HT-29 (cell line): ENCODE data around the gene SRSF10. TPM values are rescaled to one million over a fixed set of nuclear protein-coding genes. Genes with fewer than 3 reads are reported as not detected.
"Not testable (repeated sequence)": the region's sequence is repeated elsewhere in the genome, so short reads cannot be mapped to it uniquely, and the experiment has no call there.

Experiments used
- DNase-seq: peaks from one replicate; pipeline ENCODE4 v3.0.0-alpha.2; 2015; ENCODE audit warnings: low spot score
- total RNA-seq: library from RNA; depleted of rRNA; stranded (reverse); fragments of >200 nt; shearing (Covaris generic); gene quantifications from 2 replicates; pipeline ENCODE4 v1.2.3, GENCODE V29; 2014

The SRSF10 gene
- total RNA-seq, 1 experiment from 2014 or later: 147 TPM

DNA sequence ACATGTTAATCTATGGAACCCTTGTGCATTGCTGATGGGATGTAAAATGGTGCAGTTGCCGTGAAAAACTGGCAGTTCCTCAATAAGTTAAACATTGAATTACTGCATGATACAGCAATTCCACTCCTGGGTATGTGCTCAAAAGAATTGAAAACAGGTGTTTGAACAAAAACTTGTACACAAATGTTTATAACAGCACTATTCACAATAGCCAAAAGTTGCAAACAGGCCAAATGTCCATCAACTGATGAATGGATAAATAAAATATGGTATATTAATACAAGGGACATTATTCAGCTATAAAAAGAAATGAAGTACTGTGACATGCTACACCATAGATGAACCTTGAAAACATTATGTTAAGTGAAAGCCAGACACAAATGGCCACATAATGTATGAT is 17.7 kb upstream of the SRSF10 start:
- no peak for DNase-seq

GRCh38 chr1:23996700-23997229 is 16.6 kb upstream of the SRSF10 start:
- DNase-seq: no peak

GRCh38 chr1:23995431-23995837 is 15.3 kb upstream of the SRSF10 start:
- DNase-seq: no peak

DNA sequence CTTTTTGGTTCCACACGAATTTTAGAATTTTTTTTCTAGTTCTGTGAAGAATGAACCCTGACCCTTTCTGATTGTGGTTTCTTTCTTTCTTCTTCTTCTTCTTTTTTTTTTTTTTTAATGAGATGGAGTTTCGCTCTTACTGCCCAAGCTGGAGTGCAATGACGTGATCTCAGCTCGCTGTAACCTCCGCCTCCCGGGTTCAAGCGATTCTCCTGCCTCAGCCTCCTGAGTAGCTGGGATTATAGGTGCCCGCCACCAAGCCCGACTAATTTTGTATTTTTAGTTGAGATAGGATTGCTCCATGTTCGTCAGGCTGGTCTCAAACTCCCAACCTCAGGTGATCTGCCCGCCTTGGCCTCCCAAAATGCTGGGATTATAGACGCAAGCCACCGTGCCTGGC is 11.9 kb upstream of the SRSF10 start:
- not testable (repeated sequence) for DNase-seq

- no peak for DNase-seq
Observed at GRCh38 chr1:23989263-23989662, 9.1 kb upstream of the SRSF10 start.

DNA sequence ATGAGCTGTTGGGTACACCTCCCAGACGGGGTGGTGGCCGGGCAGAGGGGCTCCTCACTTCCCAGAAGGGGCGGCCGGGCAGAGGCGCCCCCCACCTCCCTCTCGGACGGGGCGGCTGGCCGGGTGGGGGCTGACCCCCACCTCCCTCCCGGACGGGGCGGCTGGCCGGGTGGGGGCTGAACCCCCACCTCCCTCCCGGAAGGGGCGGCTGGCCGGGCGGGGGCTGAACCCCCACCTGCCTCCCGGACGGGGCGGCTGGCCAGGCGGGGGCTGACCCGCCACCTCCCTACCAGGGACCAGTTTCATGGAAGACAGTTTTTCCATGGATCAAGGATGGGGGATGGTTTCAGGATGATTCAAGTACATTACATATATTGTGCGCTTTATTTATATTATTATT is 6.9 kb upstream of the SRSF10 start:
- not testable (repeated sequence) for DNase-seq

- DNase-seq: peak; percentile 88
Observed at GRCh38 chr1:23984417-23985186, 4.5 kb upstream of the SRSF10 start.

- DNase-seq: peak; percentile 89
Observed at GRCh38 chr1:23980728-23981070, 572 bp upstream of the SRSF10 start.

- no peak for DNase-seq
Observed at GRCh38 chr1:23979387-23979880, 693 bp downstream of the SRSF10 start.

DNA sequence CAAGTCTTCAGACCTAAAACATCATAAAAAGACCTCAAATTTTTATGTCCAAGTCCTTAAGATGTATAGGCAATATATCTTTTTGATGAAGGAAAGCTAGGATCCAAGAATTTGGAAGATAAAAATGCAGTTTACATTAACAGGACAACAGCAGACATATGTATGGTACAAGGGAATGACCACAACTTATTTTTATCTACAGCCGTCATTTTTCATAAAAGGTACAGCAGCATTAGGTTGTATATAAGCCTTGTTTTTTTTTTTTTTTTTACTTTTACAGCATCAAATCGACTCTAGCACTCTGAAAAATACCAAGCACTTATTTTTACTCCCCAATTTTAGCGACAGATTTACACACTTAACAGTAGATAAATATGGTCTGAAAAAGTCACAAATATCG is 1.3 kb downstream of the SRSF10 start:
- no peak for DNase-seq

- no peak for DNase-seq
Observed at GRCh38 chr1:23977854-23978191, 2.3 kb downstream of the SRSF10 start.

DNA sequence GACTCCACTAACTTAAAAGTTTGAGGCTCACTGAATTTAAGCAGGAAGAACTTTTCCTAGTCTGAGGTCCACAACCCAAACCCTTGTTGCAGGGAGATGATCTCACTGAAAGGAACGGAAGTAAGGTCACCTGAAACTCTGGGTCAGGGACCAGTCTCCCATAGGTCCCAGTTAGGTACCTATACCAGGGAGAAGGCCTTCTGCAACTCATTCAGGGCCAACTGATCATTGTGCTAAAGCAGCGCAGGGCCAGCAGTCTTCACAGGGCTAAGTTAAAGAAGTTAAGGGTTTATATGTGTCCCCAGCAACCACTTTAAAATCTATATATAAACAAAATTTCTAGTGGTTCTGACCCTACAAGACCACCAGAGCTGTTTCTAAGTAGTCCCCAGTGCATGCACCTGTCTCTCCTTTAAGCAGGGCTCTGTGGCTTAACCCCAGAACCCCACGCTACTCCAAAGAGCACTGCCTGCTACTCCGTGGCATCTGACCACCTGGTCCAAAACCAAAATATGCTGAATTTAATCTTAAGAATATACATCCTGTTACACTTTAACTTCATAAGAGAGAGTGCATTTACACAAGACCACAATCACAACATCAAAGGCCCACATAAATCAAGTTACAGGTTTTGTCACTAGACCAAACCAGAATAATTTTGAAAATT is 2.8 kb downstream of the SRSF10 start:
- no peak for DNase-seq

GRCh38 chr1:23967871-23968270 is 12.3 kb downstream of the SRSF10 start:
- no peak for DNase-seq

GRCh38 chr1:23966973-23967493 is 13.1 kb downstream of the SRSF10 start:
- no peak for DNase-seq

DNA sequence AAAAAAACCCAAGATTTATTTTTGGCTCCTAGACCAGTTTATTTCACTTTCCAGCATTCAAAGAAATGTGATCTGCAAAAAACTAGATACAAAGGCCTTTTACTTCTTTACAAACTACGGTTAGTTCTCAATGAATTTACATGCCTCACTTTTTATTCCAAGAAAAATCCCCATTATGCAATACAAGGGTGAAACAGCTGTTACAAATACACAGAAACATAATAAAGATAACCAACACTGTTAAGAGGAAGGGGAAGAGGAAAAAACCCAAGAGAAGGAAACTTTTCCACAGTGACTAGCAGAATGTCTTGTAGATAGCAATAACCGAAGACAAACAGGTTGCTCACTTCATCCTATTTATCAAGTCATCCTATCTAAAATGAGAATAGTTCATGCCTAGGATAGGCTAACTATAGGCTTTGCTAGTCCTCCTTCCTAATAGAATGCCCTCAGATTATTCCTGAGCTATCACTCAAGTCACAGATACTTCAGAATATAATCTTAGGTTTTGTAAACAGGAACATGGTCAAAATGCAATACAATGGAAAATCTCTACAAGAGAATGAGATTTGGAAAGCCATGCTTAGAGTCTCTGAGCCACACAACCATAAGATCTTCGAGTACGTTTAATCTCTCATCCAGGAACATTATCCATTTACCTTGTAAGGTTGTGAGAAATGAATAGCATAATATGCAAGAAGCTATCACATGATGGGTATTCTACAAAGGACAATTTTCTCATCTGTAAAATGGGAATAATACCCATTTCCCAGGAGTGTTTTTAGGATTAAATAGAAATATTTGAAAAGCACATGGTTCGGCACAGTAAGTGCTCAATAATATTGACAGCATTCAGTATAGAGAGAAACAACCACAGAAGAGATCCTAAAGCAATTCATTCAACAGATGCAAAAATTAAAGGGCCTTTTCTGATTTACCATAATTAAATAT is 15.1 kb downstream of the SRSF10 start:
- DNase-seq: no peak

GRCh38 chr1:23964235-23964668 is 15.9 kb downstream of the SRSF10 start:
- no peak for DNase-seq

DNA sequence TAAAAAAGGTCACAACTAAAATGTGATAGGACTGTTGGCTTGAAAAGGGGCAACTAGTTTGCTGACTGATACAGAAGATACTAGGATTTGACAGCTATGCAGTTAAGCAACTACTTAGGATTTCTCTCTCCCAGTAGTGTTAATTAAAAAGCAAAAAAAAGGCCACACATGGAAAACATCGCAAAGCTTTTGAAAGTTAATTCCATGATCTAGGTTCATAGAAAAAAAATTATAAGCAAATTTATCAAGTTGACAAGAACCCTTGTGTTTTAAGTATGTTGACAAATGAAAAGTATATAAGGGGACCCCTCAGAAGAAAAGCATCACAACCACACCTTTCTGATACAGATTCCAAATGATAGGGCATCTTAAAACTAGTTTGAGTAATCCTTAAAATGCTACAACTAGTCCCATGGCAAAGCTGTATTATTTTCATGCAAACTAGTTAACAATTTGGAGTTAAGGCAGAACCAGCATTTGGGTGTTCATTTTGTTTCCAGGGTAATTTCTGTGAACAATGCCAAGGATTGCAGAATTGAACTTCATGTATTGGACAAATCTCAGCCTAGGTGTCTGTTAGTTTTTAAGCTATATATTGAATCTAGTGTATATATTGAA is 16.4 kb downstream of the SRSF10 start:
- DNase-seq: no peak

DNA sequence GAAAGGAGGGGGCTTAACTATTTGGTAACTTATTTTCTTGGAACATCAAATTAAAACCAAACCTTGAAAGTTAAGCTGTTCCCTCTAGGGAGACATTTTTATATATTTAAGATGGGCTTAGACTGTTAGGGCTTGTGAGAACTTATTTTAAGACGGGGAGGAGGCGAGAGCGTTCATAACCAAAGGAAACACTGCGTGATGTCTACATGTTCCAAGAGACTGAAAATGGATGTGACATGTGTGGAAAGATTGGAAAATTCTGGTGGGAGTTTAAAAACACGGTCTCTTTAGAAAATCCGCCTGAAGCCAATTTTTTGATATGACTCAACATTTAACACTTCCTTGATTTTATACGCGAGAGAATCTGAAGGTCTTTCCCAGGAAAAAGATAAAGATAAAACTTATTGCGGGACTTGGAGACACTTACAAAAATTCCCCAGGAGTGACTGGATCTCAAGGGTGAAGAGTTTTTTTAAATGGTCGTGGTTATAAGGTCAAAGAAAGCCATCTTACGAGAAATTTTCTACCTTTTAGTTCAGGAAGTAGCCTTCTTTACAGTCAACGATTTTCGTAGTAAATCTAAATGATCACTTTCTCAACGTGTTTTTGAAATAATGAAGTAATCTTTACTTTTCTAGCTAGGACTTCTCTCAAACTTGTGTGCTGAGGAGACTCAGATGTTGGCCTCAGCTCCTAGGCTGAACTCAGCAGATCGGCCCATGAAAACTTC is 19.7 kb downstream of the SRSF10 start:
- no peak for DNase-seq

GRCh38 chr1:23959461-23960290 is 20.5 kb downstream of the SRSF10 start, which contains the start of gene PNRC2:
Gene PNRC2, plus strand, starts transcription at chr1:23959828. Its CDS starts 1,630 bp downstream, at chr1:23961458.
- DNase-seq: peak; percentile 97
